GM10847 (cell line): ENCODE measurements around the gene HCN4.

ENCODE experiments used
- POLR2A ChIP-seq: IDR thresholded peaks from 2 replicates; pipeline ENCODE4 v1.6.1; 2011; ENCODE audit not compliant: insufficient read length; ENCODE audit errors: extremely low read depth

The HCN4 gene

DNA sequence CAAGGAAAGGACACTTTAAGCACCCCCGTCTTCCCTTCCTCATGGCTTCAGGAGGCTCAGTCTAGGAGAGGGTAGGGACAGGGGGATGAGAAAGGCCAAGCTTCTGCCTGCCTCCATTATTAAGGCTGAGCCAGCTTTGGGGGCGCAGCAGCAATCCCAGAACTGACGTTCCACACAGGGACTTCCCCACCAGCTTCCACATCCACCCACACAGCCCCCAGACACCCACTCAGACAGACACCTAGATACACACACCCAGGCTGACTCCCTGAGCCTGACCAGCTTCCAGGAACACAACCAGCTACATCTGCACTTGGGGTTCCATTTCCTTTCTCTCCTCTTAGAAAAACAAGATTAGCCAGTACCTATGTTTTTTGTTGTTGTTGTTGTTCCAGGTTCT, 4.7 kb downstream of the HCN4 start:
- TF ChIP-seq POLR2A: no peak

DNA sequence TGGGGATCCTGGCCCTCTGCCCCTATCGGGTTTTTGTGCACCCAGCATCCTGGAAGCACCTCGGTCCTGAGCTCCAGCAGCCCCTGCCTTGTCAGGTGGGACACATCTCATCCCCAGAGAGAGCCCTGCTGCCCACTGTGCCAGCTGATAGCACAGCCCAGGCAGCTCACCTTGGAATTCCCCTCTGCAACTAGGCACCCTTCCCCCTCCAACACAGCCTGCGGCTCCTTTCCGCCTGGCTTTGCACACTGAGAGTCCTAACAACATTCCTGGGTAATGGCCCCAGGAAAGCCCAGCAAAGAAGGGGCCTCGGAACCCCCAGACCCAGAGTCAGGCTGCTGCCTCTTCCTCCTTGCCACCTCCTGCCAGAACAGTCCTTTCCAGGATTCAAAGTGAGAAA, 5.9 kb downstream of the HCN4 start:
- no peak for TF ChIP-seq POLR2A

DNA sequence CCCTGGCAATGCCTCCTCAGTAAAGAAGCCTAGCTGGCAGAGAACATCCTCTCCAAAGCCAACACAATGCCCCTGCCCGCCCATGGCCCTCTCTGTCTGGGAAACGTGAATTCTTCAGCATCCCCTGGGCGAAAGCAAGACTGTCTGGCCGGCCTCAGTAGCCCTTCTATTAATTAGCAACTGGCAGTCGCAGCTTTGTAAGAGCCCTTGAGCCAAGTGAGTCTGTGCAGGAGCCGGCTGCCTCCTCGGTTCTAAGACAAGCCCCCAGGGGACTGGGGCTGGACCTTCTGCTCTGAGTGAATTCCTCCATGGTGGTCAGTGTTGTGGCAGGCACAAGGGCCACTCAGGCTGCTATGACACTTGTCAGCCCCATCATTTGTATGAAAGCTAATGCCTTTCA, 7.4 kb downstream of the HCN4 start:
- no peak for TF ChIP-seq POLR2A

DNA sequence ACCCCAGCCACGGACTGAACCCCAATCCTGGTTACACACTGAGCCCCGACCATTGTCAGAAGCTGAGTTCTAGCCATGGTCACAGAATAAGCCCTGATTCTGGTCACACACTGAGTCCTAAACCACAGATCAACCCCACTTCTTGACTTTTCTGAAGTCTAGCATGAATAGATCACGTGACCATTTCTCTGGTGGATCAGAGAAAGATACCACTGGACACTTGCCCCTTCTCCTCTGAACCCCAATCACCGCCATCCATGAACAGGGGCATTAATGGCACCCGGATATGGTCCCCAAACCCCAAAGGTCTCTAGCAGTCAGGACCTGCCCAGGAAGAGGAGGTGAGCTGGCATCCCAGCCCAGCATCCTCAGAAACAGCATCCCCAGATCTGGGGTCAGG, 9.1 kb downstream of the HCN4 start:
- TF ChIP-seq POLR2A: no peak

DNA sequence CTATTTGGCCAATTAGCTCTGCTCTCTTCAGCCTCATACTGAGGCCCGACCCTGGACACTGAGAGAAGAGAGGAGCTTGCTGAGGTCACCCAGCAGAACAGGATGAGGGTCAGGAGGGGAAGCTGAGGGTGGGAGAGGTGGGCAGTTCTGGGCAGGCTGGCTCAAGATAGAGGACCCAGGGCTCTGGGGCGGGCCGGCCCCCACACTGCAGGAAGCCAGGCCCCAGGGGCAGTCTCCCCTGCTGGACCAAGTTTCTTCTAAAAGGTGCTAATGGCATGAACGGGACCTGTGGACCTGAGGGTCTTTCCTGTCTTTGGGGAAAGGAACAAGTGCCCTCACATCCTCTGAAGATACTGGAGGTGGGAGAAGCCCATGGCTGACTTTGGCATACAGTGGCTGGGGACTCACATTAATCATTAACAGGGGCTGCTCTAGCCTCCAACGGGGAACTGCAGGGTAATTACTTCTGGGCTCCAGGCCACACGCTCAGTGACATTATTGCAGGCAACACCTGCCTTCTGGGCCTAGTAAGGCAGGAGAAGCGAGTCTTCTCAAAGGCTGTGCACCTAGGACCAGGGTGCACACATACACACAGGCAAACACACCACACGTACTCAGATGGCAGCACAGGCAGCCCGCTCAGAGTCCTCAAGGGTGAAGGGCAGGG, 10.6 kb downstream of the HCN4 start:
- TF ChIP-seq POLR2A: no peak

DNA sequence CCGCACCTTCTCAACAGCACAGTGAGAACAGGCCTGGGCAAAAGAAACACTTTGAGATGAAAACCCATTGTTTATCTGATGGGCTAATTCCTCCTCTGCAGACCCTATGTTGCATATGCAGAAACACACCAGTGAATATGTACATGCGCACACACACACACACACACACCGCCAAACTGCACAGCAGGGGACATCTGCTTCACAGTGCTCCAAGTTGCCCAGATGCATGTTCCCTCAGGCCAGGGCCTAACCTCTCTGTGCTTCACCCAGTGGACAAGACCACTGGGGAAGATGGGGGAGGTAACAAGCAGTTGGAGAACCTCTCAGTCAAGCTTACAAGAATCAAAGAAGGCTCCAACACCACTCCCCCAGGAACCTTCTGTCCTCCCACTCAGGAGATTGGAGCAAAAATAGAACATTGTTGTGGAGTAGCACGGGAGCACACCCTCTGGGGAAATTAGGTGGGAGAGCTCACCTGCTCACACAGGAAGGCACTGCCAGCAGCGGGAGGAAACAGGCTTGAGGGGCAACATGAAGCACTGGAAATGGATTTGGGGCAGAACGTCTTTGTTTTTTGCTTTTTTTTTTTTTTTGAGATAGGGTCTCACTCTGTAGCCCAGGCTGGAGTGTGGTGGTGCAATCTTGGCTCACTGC, 13.0 kb downstream of the HCN4 start:
- TF ChIP-seq POLR2A: no peak

DNA sequence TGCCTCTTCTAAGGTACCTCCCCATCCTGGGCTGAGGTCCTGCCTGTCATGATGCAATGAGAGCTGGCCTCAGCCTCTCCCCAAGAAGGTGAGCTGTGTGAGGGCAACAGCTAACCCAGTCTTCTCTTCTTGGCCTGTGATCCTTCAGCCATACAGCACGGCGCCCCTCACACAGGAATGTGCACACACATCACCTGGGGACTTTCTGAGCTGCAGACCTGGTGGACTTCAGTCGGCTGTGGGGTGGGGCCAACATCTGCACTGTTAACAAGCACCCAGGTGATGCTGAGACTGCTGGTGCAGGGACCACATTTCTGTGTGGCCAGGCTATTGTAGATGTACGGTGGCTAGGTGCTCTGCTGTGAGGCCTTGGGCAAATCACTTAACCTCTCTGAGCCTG, 14.5 kb downstream of the HCN4 start:
- TF ChIP-seq POLR2A: no peak

DNA sequence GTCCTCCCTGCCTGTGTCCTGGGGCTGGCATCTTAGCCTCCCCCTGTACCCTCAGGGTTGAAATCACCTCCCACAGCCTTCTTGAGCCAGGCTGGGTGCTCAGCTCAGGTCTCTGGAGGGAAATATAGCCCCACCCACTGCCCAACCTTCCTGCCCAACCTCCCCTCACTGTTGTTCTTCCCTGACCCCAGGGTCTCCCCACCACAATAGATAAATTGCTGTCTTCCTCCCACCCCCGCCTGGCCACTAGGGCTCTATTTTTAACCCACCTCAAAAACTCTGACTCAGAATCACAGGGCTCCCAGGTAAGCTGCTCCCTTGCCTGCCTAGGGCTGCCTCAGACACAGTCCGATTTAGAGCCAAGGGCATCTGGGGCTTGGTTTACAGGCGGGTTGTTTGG, 15.0 kb downstream of the HCN4 start:
- TF ChIP-seq POLR2A: no peak

DNA sequence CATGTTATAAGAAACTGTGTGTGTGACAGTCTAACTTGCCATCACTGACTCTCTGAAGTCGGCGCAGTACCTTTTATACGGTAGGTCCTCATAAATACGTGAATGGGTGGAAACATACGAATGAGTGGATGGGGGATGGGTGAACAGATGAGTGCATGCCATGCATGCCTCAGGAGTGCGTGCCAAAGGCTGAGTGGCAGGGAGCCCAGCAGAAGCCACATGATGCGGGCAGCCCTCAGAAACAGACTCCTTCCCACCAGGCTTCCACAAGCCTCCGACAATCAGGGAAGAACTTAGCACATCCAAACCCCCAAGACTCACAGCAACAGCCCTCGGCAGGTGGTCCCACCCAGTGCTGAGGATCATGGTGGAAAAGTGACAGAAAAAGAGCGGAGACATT, 16.7 kb downstream of the HCN4 start:
- TF ChIP-seq POLR2A: no peak

DNA sequence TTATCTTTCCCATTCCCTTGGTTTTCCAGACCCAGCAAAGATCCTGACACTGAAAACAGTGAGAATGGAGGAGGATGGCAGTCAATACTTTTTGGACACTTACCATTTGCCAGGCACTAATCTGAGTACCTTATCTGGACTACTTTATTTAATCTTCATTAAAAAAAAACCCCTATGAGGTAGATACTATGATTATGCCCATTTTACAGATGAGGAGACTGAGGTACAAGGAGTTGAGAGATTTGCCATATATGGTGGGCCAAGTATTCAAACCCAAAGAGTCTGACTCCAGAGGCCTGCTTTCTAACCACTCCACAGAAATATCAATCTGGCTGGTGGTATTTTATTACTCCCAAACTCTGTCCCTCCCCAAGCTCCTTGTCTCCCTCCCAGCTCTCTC, 19.6 kb downstream of the HCN4 start:
- no peak for TF ChIP-seq POLR2A

DNA sequence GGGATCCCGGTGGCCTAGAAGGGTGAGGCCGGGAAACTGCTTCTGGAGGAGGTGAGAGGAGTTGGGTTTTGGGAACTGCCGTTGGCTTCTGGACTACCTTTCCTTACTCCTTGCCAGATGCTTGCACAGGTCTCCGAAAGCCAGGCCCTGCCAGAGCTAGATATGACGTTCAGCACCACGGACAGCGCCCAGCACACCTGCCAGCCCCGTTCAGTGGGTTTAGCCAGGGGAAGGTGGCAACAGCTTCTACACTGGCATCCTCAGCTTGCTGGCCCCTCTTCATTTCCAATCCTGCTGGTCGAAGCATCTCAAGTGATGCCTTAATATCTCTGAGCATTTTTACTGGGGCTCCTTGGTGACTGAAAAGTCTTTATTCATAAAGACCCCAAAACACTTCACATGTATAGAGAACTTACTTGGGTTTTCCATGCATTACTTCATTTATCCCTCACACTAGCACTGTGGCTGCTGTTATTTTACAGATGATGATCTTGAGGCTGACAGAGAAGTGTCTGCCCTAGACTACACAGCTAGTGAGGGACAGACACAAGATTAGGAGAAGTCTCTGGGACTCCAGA, 21.9 kb downstream of the HCN4 start:
- TF ChIP-seq POLR2A: no peak

DNA sequence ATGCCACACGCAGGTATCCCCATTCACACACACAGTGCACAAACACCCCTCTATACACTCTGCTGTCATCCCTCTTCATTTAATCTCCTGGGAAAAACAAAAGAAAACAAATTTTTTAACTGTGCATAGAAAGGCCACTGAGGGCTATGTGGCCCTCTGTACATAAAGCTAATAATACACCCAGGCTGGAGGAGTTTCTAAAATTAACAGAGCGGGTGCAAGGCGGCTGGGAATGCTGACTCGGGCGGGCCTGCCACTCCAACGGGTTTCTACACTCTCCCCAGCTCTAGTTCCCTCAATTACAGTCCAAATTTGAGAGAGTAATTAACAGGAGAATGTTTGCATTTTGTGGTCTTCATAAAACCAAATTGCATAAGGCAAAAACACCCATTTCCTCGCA, 23.1 kb downstream of the HCN4 start:
- no peak for TF ChIP-seq POLR2A

DNA sequence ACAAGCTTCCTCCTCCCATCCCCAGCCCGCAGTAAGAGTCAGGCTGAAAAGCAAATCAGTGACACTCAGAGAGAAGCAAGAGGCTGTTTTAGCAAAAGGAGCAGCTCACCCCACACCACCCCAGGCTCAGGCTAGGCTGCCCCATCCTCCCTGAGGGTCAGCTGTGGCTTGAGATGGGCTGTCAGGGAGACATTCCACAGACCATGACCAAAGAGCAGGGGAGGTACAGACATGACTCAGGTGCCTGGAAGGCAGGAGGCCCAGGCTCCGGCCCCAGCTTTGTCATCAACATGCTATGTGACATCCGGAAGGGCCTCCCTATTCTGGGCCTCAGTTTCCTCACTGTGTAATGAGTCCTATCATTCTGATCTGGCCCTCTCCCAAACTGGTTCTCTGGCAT, 24.7 kb downstream of the HCN4 start:
- no peak for TF ChIP-seq POLR2A

DNA sequence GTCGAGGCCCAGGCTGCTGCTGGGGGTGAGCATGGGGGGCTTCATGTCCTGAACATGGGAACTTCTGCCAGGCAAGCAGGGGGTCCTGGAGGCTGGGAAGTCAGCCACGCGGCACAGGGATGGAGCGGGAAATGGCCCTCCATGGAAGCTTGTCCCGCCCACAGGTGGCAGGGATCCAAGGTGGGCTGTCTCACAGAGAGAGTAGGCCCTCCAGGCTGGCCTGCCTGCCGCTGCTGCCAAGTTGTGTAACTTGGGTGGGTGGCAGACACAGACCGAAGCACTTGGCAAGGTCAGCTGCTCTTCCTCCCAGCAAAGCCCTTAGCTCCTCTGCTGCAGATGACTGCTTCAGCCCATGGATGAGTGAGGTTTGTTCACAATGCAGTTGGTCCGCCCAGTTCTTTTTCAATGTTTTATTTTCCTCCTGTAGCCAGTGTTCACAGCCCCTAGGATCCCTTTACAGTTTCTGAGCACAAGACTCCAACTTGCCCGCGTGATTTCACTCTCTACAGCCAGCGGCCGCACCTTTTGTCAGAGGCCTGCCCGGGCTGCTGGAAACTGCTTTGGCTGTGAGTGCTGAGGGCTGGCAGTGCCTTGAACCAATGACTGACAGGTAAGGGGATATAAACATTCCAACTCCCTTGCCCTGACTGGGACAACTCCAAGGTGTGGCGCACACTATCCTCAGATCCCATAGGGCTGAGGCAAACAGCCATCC, 26.7 kb downstream of the HCN4 start:
- no peak for TF ChIP-seq POLR2A

DNA sequence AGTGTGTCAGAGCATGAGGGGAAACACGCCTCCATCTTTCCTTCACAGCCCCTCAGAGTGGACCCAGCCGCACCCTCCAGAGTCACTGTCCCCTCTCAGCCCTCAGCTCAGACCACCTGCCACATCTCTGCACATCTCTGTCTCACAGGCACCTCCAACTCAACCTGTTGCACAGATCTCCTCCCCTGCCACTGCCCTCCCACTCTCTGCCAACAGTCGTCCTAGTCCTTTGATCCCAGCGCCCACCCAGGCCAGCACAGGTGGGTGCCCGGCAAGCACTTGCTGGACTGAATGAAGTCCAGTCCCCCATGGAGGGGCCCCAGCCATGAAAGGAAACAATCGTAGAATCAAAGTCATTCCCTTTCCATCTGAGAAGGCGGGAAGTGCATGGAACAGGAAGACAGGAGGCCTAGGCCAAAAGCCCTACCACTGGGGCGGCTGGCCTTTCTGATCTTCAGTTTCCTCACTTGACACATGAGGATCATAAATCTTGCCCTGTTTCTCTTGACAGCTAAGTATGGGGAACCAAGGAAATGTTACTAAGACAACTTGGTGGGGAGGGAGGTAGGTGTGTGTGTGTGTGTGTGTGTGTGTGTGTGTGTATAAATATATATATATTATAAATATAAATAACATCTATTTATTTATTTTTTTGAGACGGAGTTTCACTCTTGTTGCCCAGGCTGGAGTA, 28.1 kb downstream of the HCN4 start:
- TF ChIP-seq POLR2A: no peak
